ENCODE data around the gene CIITA. TPM values are rescaled to one million over a fixed set of nuclear protein-coding genes. Genes with fewer than 3 reads are reported as not detected.

The CIITA gene
- total RNA-seq, 1 experiment from 2014 or later: not detected

- no CpG with 5 or more reads among the region's 21 CpGs for WGBS (ENCODE audit: extremely low coverage, insufficient read length, low lambda C conversion rate)
These were observed 41.4 kb downstream of the CIITA start for GRCh38 chr16:10918294-10919002.

More at GRCh38 chr16:10918294-10919002, 41.4 kb downstream of the CIITA start:
- no peaks in the 10 kb centered on the region; a peak in 1 of 5 replicates for H3K9me3 Mint-ChIP-seq
- no peak overlapping the region for H3K14ac ChIP-seq (ENCODE audit: insufficient read depth, low read length)
- peaks cover 5 to 10% of the 10 kb centered on the region in 2 experiments for H3K4me1 Mint-ChIP-seq
- no peak overlapping the region for H2AK5ac ChIP-seq (ENCODE audit: insufficient read length, low read length)
- H3K27ac ChIP-seq (ENCODE audit: insufficient read length, low read depth, low read length): no peak overlapping the region
- H2BK5ac ChIP-seq (ENCODE audit: insufficient read length, low read length): no peak overlapping the region
- no peak overlapping the region for H2BK12ac ChIP-seq (ENCODE audit: insufficient read length, low read depth, low read length)
- H3K4me2 ChIP-seq (ENCODE audit: insufficient read depth, insufficient read length, low read length): no peak overlapping the region
- peak; percentile 93 for TF ChIP-seq CTCF (conservative IDR thresholded peaks at IDR 0.05)
- no peak overlapping the region for H3K27ac Mint-ChIP-seq
- H3K79me2 ChIP-seq (ENCODE audit: insufficient read depth, low read length): no peaks in the 10 kb centered on the region
- H3K9ac ChIP-seq (ENCODE audit: extremely low read depth, insufficient read length, low read length): no peak overlapping the region
- no peak overlapping the region for H2BK120ac ChIP-seq (ENCODE audit: low read depth, low read length, poor library complexity, severe bottlenecking)
- H3K56ac ChIP-seq (ENCODE audit: insufficient read length, low read depth, low read length): no peak overlapping the region
- H3K4me1 ChIP-seq (ENCODE audit: insufficient read depth, low read length): no peaks in the 10 kb centered on the region; the same call in 1 of the 2 replicates
- H3K9me3 ChIP-seq (ENCODE audit: control insufficient read depth, low read depth, low read length): no peaks in the 10 kb centered on the region
- no peaks in the 10 kb centered on the region for H3K27me3 ChIP-seq (ENCODE audit: insufficient read depth, low read length)
- H3K23me2 ChIP-seq (ENCODE audit: insufficient read length, low read depth, low read length, poor library complexity, severe bottlenecking): no peaks in the 10 kb centered on the region
- H3K27me3 Mint-ChIP-seq (ENCODE audit: low read depth): no peaks in the 10 kb centered on the region; the same call in 1 of the 2 replicates
- H3T11ph ChIP-seq (ENCODE audit: low read length): no peak overlapping the region
- H2AFZ ChIP-seq (ENCODE audit: low read length): no peak overlapping the region
- no peak overlapping the region for H3K4ac ChIP-seq (ENCODE audit: low read depth, low read length)
- H3K4me3 Mint-ChIP-seq: no peak overlapping the region; a peak in 1 of 5 replicates
- H3K36me3 Mint-ChIP-seq (ENCODE audit: insufficient read depth in 1 of 3, low read depth in 3 of 3): no peaks in the 10 kb centered on the region
- H4K91ac ChIP-seq (ENCODE audit: insufficient read length, low read depth, low read length): no peak overlapping the region
- H4K20me1 ChIP-seq (ENCODE audit: control insufficient read depth, insufficient read depth, insufficient read length): no peaks in the 10 kb centered on the region
- no peak overlapping the region for H3K23ac ChIP-seq (ENCODE audit: insufficient read length, low read depth, low read length)
- H2BK15ac ChIP-seq (ENCODE audit: low read depth, low read length): no peak overlapping the region
- H3K79me1 ChIP-seq (ENCODE audit: insufficient read depth, low read depth, low read length, poor library complexity, severe bottlenecking): no peaks in the 10 kb centered on the region
- peak; percentile 94 for DNase-seq
- no peak overlapping the region for H3K18ac ChIP-seq (ENCODE audit: insufficient read length, low read depth, low read length)
- no peak overlapping the region for H4K8ac ChIP-seq (replicated peaks; ENCODE audit: insufficient read length, low read depth, low read length)
- no peak overlapping the region for H2BK20ac ChIP-seq (ENCODE audit: low read depth, low read length, poor library complexity, severe bottlenecking)
- no peak overlapping the region for H4K5ac ChIP-seq (ENCODE audit: insufficient read length, low read depth, low read length)
